SK-N-SH (cell line): ENCODE data around the gene GFPT1.

Experiments
- CTCF ChIP-seq: fragments of 200-600 bp; sonication (generic); IDR thresholded peaks from 2 replicates; pipeline ENCODE4 v1.6.1; 2017; ENCODE audit warnings: antibody characterized with exemption, mild to moderate bottlenecking, moderate library complexity
- EZH2phosphoT487 ChIP-seq: fragments of 200-600 bp; sonication (generic); IDR thresholded peaks from 2 replicates; pipeline ENCODE4 v1.6.1; 2017; ENCODE audit warnings: low read depth, mixed run types, mild to moderate bottlenecking, antibody characterized with exemption, moderate library complexity, borderline replicate concordance
- MXI1 ChIP-seq: IDR thresholded peaks from 2 replicates; pipeline ENCODE4 v1.6.1; 2012; ENCODE audit warnings: mild to moderate bottlenecking, low read depth, low read length, improper control_type of control experiment
- POLR2AphosphoS5 ChIP-seq: IDR thresholded peaks from 2 replicates; pipeline ENCODE4 v1.6.1; 2012; ENCODE audit warnings: low read depth, low read length
- RAD21 ChIP-seq: IDR thresholded peaks from 2 replicates; pipeline ENCODE4 v1.6.1; 2012; ENCODE audit warnings: mild to moderate bottlenecking, low read length
- REST ChIP-seq: IDR thresholded peaks from 2 replicates; pipeline ENCODE4 v1.6.1; 2012; ENCODE audit warnings: mild to moderate bottlenecking, low read depth, low read length, moderate library complexity

GRCh38 chr2:69405306-69405705, 18.3 kb upstream of the GFPT1 start:
- TF ChIP-seq CTCF: no peak
- TF ChIP-seq EZH2phosphoT487: no peak
- no peak for TF ChIP-seq MXI1
- TF ChIP-seq REST: no peak
- TF ChIP-seq POLR2AphosphoS5: no peak
- no peak for TF ChIP-seq RAD21
